Loucy (cell line): ENCODE measurements around the gene ARRDC2.

Source experiments
- H2AFZ ChIP-seq: fragments of 200-600 bp; sonication (generic); 2 replicates; pipeline ENCODE4 v1.6.0; 2016; ENCODE audit warnings: antibody characterized with exemption, mild to moderate bottlenecking, low read length, moderate library complexity
- H3F3A ChIP-seq: fragments of 200-600 bp; 2 replicates; pipeline ENCODE4 v1.6.0; 2016; ENCODE audit warnings: antibody characterized with exemption, low read depth, mild to moderate bottlenecking
- H3K27me3 ChIP-seq: fragments of 200-600 bp; sonication (generic); 2 replicates; pipeline ENCODE4 v1.6.1; 2014; ENCODE audit warnings: low read length, mild to moderate bottlenecking; ENCODE audit not compliant: insufficient read depth, poor library complexity, severe bottlenecking
- H3K36me3 ChIP-seq: fragments of 200-600 bp; sonication (generic); 2 replicates; pipeline ENCODE4 v1.6.1; 2016; ENCODE audit warnings: low read length; ENCODE audit not compliant: insufficient read depth
- H3K4me1 ChIP-seq: fragments of 200-600 bp; sonication (generic); 2 replicates; pipeline ENCODE4 v1.5.1; 2014; ENCODE audit warnings: low read length, mild to moderate bottlenecking; ENCODE audit not compliant: insufficient read depth, poor library complexity, severe bottlenecking
- H3K4me2 ChIP-seq: fragments of 200-600 bp; sonication (generic); 2 replicates; pipeline ENCODE4 v1.6.0; 2014; ENCODE audit warnings: antibody characterized with exemption, low read length, low read depth, mild to moderate bottlenecking; ENCODE audit not compliant: poor library complexity, severe bottlenecking
- H3K4me3 ChIP-seq: fragments of 200-600 bp; sonication (generic); 2 replicates; pipeline ENCODE4 v1.5.1; 2014; ENCODE audit warnings: low read length, mild to moderate bottlenecking, mixed read lengths; ENCODE audit not compliant: poor library complexity, severe bottlenecking
- H3K79me2 ChIP-seq: fragments of 200-600 bp; sonication (generic); 2 replicates; pipeline ENCODE4 v1.6.1; 2014; ENCODE audit warnings: low read length; ENCODE audit not compliant: insufficient read depth
- H3K9ac ChIP-seq: fragments of 200-600 bp; sonication (generic); 2 replicates; pipeline ENCODE4 v1.6.0; 2014; ENCODE audit warnings: mild to moderate bottlenecking, low read depth, low read length, moderate library complexity; ENCODE audit not compliant: poor library complexity, severe bottlenecking
- H3K9me2 ChIP-seq: fragments of 200-600 bp; sonication (generic); replicated peaks from 2 replicates; pipeline ENCODE4 v1.6.1; 2016; ENCODE audit warnings: low read depth, low read length, mixed read lengths
- H3K9me3 ChIP-seq: fragments of 200-600 bp; sonication (generic); 2 replicates; pipeline ENCODE4 v1.6.1; 2014; ENCODE audit warnings: mild to moderate bottlenecking, antibody characterized with exemption, low read length, low read depth; ENCODE audit not compliant: insufficient read depth
- H4K20me1 ChIP-seq: fragments of 200-600 bp; sonication (generic); 2 replicates; pipeline ENCODE4 v1.6.0; 2014; ENCODE audit warnings: antibody characterized with exemption, low read length, mild to moderate bottlenecking; ENCODE audit not compliant: insufficient read depth, poor library complexity, severe bottlenecking
- EZH2phosphoT487 ChIP-seq: fragments of 200-600 bp; IDR thresholded peaks from 2 replicates; pipeline ENCODE4 v1.6.1; 2018; ENCODE audit warnings: antibody characterized with exemption, mild to moderate bottlenecking, moderate library complexity, borderline replicate concordance
- TF ChIP-seq, protein P1 (sequence below): fragments of 200-600 bp; sonication (generic); conservative IDR thresholded peaks from 2 replicates; pipeline ENCODE4 v1.5.1; 2014; ENCODE audit warnings: mild to moderate bottlenecking, antibody characterized with exemption, low read length

ARRDC2 gene

DNA sequence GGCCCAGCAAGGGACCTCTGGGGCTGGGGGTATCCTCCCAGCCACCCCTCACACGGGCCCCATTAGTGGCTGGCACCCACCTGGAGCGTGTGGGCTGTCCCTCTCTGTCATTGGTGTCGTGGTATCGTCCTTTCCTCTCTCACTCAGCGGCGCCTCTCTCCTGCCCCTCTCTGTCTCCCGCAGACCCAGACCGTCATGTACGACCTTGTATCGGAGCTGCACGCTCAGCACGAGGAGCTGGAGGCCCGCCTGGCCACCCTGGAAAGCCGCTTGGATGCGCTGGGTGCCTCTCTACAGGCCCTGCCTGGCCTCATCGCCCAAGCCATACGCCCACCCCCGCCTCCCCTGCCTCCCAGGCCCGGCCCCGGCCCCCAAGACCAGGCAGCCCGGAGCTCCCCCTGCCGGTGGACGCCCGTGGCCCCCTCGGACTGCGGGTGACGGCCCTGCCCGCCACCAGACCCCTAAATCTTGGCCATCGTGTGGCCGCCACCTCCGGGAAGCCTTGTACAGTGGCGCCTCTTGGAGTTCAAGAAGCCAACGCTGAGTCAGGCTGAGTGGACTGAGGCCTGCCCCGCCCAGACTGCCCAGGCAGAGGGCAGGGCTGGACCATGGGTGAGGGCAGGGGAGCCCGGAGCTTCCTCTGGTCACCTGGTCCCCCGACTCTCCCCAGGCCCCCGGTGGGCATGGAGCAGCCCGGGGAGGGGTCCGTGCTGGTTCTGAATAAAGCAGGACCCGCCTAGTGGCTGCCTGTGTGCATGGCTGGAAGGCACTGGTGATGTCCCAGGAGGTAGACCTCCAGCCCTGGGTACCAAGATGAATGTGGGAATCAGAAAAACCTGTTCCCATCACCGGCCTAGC lies 9.8 kb upstream of the ARRDC2 start:
- no peak overlapping the region for H2AFZ ChIP-seq

GRCh38 chr19:17998827-17999150 lies 9.2 kb upstream of the ARRDC2 start:
- Histone ChIP-seq H3F3A (no peaks in the 10 kb centered on the region), H3K4me1 (peaks cover 14% of the 10 kb centered on the region), H3K9me2 (no peaks in the 10 kb centered on the region), H3K36me3 (no peaks in the 10 kb centered on the region), H3K9ac (no peak overlapping the region), H3K4me3 (no peak overlapping the region), H3K4me2 (no peak overlapping the region), H3K9me3 (no peaks in the 10 kb centered on the region), H3K79me2 (peaks cover 15% of the 10 kb centered on the region), H3K27me3 (no peaks in the 10 kb centered on the region), H4K20me1 (peaks cover 11% of the 10 kb centered on the region), H2AFZ (no peak overlapping the region)
- TF ChIP-seq EZH2phosphoT487, result no peak
- TF ChIP-seq, protein P1, sequence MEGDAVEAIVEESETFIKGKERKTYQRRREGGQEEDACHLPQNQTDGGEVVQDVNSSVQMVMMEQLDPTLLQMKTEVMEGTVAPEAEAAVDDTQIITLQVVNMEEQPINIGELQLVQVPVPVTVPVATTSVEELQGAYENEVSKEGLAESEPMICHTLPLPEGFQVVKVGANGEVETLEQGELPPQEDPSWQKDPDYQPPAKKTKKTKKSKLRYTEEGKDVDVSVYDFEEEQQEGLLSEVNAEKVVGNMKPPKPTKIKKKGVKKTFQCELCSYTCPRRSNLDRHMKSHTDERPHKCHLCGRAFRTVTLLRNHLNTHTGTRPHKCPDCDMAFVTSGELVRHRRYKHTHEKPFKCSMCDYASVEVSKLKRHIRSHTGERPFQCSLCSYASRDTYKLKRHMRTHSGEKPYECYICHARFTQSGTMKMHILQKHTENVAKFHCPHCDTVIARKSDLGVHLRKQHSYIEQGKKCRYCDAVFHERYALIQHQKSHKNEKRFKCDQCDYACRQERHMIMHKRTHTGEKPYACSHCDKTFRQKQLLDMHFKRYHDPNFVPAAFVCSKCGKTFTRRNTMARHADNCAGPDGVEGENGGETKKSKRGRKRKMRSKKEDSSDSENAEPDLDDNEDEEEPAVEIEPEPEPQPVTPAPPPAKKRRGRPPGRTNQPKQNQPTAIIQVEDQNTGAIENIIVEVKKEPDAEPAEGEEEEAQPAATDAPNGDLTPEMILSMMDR, result no peak

More for the DNA sequence above, 9.8 kb upstream of the ARRDC2 start:
- H3K9ac ChIP-seq, result no peak overlapping the region
- H3K36me3 ChIP-seq, result no peaks in the 10 kb centered on the region
- no peak for TF ChIP-seq EZH2phosphoT487
- TF ChIP-seq, protein P1, result peak; percentile 24; the same call in 1 of the 2 replicates
- H3K4me1 ChIP-seq, result peaks cover 14% of the 10 kb centered on the region
- H3K27me3 ChIP-seq, result no peaks in the 10 kb centered on the region
- peaks cover 15% of the 10 kb centered on the region for H3K79me2 ChIP-seq
- no peaks in the 10 kb centered on the region for H3F3A ChIP-seq
- H4K20me1 ChIP-seq, result peaks cover 11% of the 10 kb centered on the region
- no peaks in the 10 kb centered on the region for H3K9me2 ChIP-seq
- H3K9me3 ChIP-seq, result no peaks in the 10 kb centered on the region
- no peak overlapping the region for H3K4me3 ChIP-seq
- no peak overlapping the region for H3K4me2 ChIP-seq

DNA sequence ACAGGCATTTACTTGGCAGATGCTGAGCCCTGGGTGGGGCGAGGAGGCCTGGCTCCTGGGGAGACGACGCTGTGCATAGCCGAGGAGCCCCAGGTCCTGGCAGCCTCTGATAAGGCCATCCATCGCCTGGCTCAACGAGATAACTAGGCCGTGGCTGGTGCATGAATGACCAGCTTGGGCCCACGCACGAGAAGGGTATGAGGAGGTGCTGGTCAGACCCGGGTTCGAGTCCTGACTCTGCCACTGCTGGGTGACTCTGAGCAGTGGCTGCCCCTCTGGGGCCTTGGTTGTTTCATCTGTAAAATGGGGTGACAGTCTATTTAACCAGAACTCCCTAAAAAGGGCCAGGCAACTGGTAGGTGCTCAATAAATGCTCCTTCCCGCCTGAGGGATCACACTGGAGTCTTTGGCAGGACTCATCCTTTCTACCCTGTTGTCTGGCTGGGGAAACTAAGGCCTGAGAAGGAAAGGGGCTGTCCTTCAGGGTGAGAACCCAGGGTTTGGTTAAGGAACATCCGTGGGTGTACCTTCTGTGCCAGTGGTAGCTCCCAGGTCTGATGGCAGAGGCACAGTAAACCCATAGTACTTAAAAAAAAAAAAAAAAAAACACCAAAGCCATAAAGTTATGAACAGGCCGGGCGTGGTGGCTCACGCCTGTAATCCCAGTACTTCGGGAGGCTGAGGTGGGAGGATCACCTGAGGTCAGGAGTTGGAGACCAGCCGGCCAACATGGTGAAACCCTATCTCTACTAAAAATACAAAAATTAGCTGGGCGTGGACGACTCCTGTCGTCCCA lies 8.1 kb upstream of the ARRDC2 start:
- Histone ChIP-seq H3K36me3 (no peaks in the 10 kb centered on the region), H4K20me1 (peaks cover 11% of the 10 kb centered on the region), H3K4me3 (peak overlapping the region; percentile 94), H2AFZ (peak overlapping the region; percentile 92; the same call in 1 of the 2 replicates), H3K4me2 (peak overlapping the region; percentile 63), H3K9me3 (no peaks in the 10 kb centered on the region), H3K4me1 (peaks cover 14% of the 10 kb centered on the region), H3K9me2 (no peaks in the 10 kb centered on the region), H3F3A (no peaks in the 10 kb centered on the region), H3K27me3 (no peaks in the 10 kb centered on the region), H3K9ac (peak overlapping the region; percentile 81), H3K79me2 (peaks cover 15% of the 10 kb centered on the region)
- TF ChIP-seq, protein P1, result no peak
- TF ChIP-seq EZH2phosphoT487, result no peak
